SU-DHL-6 (cell line): ENCODE data around the gene INPP5A.

ENCODE experiments used
- H2AFZ ChIP-seq: fragments of 200-600 bp; sonication (generic); 2 replicates; pipeline ENCODE4 v1.6.1; 2014; ENCODE audit warnings: low read depth, mild to moderate bottlenecking, moderate library complexity, mixed read lengths, antibody characterized with exemption, low read length; ENCODE audit not compliant: severe bottlenecking
- H3F3A ChIP-seq: fragments of 200-600 bp; shearing (Covaris generic); 2 replicates; pipeline ENCODE4 v1.6.0; 2016; ENCODE audit warnings: antibody characterized with exemption, mild to moderate bottlenecking; ENCODE audit not compliant: insufficient read depth
- H3K27ac ChIP-seq: fragments of 200-600 bp; sonication (generic); 2 replicates; pipeline ENCODE4 v1.5.1; 2016; ENCODE audit warnings: low read depth, mild to moderate bottlenecking, low read length, moderate library complexity, mixed read lengths
- H3K27me3 ChIP-seq: fragments of 200-600 bp; sonication (generic), shearing (Covaris generic); 2 replicates; pipeline ENCODE4 v1.6.0; 2014; ENCODE audit warnings: mild to moderate bottlenecking, low read length
- H3K36me3 ChIP-seq: fragments of 200-600 bp; sonication (generic); 2 replicates; pipeline ENCODE4 v1.6.1; 2014; ENCODE audit warnings: mild to moderate bottlenecking, low read length, mixed read lengths
- H3K4me2 ChIP-seq: fragments of 300-600, 200-600 bp; shearing (Covaris generic), sonication (generic); 2 replicates; pipeline ENCODE4 v1.6.0; 2014; ENCODE audit warnings: low read length, low read depth, mild to moderate bottlenecking; ENCODE audit not compliant: poor library complexity, severe bottlenecking
- H3K4me3 ChIP-seq: fragments of 200-600 bp; sonication (generic); 2 replicates; pipeline ENCODE4 v1.5.1; 2014; ENCODE audit warnings: antibody characterized with exemption, low read length, mild to moderate bottlenecking, mixed read lengths; ENCODE audit not compliant: insufficient read depth, poor library complexity, severe bottlenecking
- H3K79me2 ChIP-seq: fragments of 200-600 bp; sonication (generic); 2 replicates; pipeline ENCODE4 v1.6.1; 2014; ENCODE audit warnings: mild to moderate bottlenecking, low read length, moderate library complexity; ENCODE audit not compliant: insufficient read depth
- H3K9ac ChIP-seq: fragments of 200-600 bp; sonication (generic); 2 replicates; pipeline ENCODE4 v1.7.0; 2014; ENCODE audit warnings: mild to moderate bottlenecking, low read length
- H3K9me2 ChIP-seq: fragments of 200-600 bp; sonication (generic); replicated peaks from 2 replicates; pipeline ENCODE4 v1.6.1; 2014; ENCODE audit warnings: low read length; ENCODE audit not compliant: insufficient read depth
- H3K9me3 ChIP-seq: fragments of 200-600 bp; sonication (generic); 2 replicates; pipeline ENCODE4 v1.6.1; 2014; ENCODE audit warnings: low read length, mixed read lengths; ENCODE audit not compliant: insufficient read depth
- H4K20me1 ChIP-seq: fragments of 200-600 bp; sonication (generic); 2 replicates; pipeline ENCODE4 v1.6.1; 2014; ENCODE audit warnings: low read depth, mild to moderate bottlenecking, antibody characterized with exemption, low read length, moderate library complexity, mixed read lengths
- EZH2phosphoT487 ChIP-seq: fragments of 200-600 bp; sonication (generic), shearing (Covaris generic); conservative IDR thresholded peaks from 2 replicates; pipeline ENCODE4 v1.6.1; 2018; ENCODE audit warnings: mild to moderate bottlenecking, antibody characterized with exemption, low read length, moderate library complexity, mixed read lengths
- TF ChIP-seq, protein P1 (sequence below): fragments of 200-600 bp; sonication (generic); IDR thresholded peaks from one replicate; pipeline ENCODE4 v1.5.1; 2017; ENCODE audit warnings: antibody characterized with exemption, mild to moderate bottlenecking, low read length, moderate library complexity; ENCODE audit not compliant: insufficient read depth, poor library complexity, severe bottlenecking

INPP5A gene

DNA sequence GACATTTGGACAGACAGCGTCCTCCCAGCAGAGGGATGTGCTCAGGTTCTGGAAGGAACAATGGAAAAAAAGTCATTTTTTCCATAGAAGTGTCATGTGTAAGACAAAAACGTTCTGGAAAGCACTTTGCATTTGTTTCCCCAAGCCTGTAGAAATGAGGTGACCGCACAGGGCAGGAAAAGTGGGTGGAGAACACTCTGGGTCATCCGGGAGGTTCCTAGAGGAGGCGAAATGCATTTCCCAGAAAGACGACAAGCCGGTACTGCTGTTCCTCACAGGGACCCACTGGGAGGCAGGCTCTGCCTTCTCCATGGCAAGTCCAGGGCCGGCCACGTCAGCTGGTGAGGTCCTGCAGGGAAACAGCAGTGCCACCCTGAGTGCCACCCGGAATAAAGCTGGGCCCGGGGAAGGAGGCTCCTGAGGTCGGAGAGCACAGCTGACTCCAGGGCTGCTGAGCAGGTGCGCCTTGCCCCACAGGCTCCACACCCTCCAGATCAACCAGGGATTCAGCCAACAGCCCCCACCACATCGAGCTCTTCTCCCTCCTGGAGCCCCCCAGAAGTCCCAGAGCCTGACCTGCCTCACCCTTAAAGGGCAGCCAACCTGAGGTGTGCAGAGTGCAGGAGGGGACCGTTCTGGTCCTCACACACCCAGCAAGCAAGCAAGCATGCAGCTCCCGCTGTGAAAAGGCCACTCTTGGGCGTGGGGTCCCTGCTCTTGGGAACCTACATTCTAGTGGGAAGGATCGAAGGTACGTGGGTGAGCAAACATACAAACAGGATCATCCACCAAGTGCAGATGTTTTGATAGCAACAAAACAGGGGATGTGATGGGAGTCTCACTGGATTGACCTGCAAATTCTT is 28.8 kb upstream of the INPP5A start:
- Histone ChIP-seq H2AFZ (no peak overlapping the region), H3K9ac (no peak overlapping the region), H3K4me3 (no peak overlapping the region), H3K4me2 (no peak overlapping the region), H3F3A (no peaks in the 10 kb centered on the region), H3K27ac (no peak overlapping the region), H3K9me3 (no peaks in the 10 kb centered on the region), H3K9me2 (no peaks in the 10 kb centered on the region), H3K27me3 (no peaks in the 10 kb centered on the region), H3K36me3 (no peaks in the 10 kb centered on the region), H4K20me1 (no peaks in the 10 kb centered on the region), H3K79me2 (no peaks in the 10 kb centered on the region)
- TF ChIP-seq EZH2phosphoT487, result no peak
- TF ChIP-seq, protein P1, sequence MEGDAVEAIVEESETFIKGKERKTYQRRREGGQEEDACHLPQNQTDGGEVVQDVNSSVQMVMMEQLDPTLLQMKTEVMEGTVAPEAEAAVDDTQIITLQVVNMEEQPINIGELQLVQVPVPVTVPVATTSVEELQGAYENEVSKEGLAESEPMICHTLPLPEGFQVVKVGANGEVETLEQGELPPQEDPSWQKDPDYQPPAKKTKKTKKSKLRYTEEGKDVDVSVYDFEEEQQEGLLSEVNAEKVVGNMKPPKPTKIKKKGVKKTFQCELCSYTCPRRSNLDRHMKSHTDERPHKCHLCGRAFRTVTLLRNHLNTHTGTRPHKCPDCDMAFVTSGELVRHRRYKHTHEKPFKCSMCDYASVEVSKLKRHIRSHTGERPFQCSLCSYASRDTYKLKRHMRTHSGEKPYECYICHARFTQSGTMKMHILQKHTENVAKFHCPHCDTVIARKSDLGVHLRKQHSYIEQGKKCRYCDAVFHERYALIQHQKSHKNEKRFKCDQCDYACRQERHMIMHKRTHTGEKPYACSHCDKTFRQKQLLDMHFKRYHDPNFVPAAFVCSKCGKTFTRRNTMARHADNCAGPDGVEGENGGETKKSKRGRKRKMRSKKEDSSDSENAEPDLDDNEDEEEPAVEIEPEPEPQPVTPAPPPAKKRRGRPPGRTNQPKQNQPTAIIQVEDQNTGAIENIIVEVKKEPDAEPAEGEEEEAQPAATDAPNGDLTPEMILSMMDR, result no peak

DNA sequence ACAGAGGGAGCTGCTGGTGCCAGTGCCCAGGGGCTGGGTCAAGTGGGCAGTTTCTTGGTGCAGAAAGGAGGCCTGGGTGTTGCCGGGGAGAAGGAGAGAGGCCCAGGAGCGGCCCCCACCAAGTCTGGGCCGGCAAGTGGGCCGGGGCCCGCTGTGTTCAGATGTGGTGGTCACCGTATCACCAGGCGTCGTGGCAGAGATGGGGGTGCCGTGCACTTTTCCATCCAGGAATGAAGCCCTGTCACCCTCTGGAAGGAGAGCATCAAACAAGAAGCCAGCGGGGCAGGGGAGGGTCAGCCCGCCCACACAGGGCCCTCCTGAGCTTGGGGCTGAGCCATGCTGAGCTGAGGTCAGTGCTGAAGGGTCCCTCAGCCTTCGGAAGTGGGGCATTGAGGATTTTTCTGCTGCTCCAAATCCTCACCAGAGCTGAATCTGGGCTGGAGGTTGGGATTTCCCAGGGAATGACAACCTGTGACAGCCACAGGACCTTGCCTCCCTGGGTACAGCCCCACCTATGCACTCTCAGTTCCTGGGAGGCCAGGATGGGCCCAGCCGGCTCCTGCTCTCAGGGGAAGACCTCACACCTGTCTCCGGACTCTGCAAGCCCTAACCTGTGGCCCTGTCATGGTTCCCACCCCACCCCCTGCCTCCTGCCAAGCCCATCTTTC is 27.9 kb upstream of the INPP5A start:
- Histone ChIP-seq H3K4me3 (no peak overlapping the region), H3F3A (no peaks in the 10 kb centered on the region), H3K36me3 (no peaks in the 10 kb centered on the region), H3K9me3 (no peaks in the 10 kb centered on the region), H3K9me2 (no peaks in the 10 kb centered on the region), H2AFZ (no peak overlapping the region), H3K27me3 (no peaks in the 10 kb centered on the region), H3K79me2 (no peaks in the 10 kb centered on the region), H3K4me2 (no peak overlapping the region), H4K20me1 (no peaks in the 10 kb centered on the region), H3K9ac (no peak overlapping the region), H3K27ac (no peak overlapping the region)
- TF ChIP-seq, protein P1, result no peak
- no peak for TF ChIP-seq EZH2phosphoT487

DNA sequence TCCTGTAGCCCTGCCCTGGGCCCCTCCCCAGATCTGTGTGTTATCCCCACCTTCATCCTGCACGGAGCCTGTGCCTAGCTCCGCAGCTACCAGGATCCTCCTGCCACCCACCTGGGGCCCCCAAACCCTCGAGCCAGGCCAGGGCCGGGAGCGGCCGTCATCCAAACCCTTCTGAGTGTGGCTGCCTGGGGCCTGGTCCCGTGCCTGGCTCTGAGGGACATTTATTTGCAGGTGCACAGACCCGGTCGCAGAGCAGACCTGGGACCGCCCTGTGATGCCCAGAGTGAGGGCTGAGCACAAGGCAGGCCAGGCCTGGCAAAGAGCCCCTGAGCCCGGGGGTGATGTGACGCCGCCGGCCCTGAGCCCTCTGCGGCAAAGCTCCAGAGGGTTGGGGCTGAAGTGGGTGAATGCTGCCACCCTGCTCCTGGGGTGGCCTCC is 27.4 kb upstream of the INPP5A start:
- no peak overlapping the region for H3K4me3 ChIP-seq
- H3K9me3 ChIP-seq, result no peaks in the 10 kb centered on the region
- no peaks in the 10 kb centered on the region for H3F3A ChIP-seq
- no peak overlapping the region for H3K4me2 ChIP-seq
- H3K9me2 ChIP-seq, result no peaks in the 10 kb centered on the region
- no peaks in the 10 kb centered on the region for H3K79me2 ChIP-seq
- H4K20me1 ChIP-seq, result no peaks in the 10 kb centered on the region
- H3K27ac ChIP-seq, result no peak overlapping the region
- H3K9ac ChIP-seq, result no peak overlapping the region
- H3K36me3 ChIP-seq, result no peaks in the 10 kb centered on the region
- no peak overlapping the region for H2AFZ ChIP-seq
- TF ChIP-seq, protein P1, result no peak
- no peaks in the 10 kb centered on the region for H3K27me3 ChIP-seq
